ENCODE data around the gene RXRA.

DNA sequence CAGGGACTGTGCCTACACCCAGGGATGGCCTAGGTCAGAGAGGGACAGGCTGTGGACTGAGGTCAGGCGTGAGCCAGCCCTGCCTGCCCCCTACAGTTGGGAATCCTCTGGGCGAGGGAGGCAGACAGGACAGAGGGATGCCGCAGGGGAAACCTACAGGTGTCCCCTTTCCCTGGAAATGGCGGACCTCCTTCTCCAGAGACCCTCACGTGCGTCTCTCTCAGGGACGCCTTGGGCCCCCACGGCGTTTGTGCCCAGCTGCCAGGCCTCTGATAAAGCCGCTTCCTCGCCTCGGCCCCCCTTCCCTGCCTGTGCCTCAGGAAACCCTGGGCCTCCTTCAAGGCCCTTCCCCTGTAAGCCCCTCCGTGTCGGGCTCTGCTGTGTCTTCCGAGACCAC is 129.3 kb downstream of the RXRA start:
- TF ChIP-seq POLR2AphosphoS2 (IDR thresholded peaks at IDR 0.05; ENCODE audit: low read depth, low read length): no peak
- TF ChIP-seq, protein P1, sequence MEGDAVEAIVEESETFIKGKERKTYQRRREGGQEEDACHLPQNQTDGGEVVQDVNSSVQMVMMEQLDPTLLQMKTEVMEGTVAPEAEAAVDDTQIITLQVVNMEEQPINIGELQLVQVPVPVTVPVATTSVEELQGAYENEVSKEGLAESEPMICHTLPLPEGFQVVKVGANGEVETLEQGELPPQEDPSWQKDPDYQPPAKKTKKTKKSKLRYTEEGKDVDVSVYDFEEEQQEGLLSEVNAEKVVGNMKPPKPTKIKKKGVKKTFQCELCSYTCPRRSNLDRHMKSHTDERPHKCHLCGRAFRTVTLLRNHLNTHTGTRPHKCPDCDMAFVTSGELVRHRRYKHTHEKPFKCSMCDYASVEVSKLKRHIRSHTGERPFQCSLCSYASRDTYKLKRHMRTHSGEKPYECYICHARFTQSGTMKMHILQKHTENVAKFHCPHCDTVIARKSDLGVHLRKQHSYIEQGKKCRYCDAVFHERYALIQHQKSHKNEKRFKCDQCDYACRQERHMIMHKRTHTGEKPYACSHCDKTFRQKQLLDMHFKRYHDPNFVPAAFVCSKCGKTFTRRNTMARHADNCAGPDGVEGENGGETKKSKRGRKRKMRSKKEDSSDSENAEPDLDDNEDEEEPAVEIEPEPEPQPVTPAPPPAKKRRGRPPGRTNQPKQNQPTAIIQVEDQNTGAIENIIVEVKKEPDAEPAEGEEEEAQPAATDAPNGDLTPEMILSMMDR (IDR thresholded peaks at IDR 0.05 in 2 of 3, conservative IDR thresholded peaks at IDR 0.05 in 1 of 3; ENCODE audit: control insufficient read depth in 2 of 3, extremely low read depth in 1 of 3, insufficient read depth in 1 of 3, low read depth in 3 of 3, low read length in 3 of 3): no peak
- TF ChIP-seq TCF12 (IDR thresholded peaks at IDR 0.05; ENCODE audit: low read depth, low read length): no peak
- TF ChIP-seq SIX5 (IDR thresholded peaks at IDR 0.05; ENCODE audit: low read depth, low read length, severe bottlenecking): no peak

Measured in GM12878 (cell line).